ENCODE measurements around the gene TPM1. TPM values are rescaled to one million over a fixed set of nuclear protein-coding genes. Genes with fewer than 3 reads are reported as not detected.

TPM1 gene
- total and polyA plus RNA-seq, 2 of the 4 experiments (the other 2 are of a cell fraction) = 661 to 1,623 TPM

- no peak for DNase-seq
- Histone ChIP-seq H3K4ac (ENCODE audit: low read depth, low read length) (no peak overlapping the region), H2AFZ (replicated peaks; ENCODE audit: low read length, poor library complexity) (no peak overlapping the region), H4K8ac (ENCODE audit: low read depth in 2 of 2, low read length in 2 of 2) (no peak overlapping the region), H2BK120ac (ENCODE audit: low read depth, low read length) (no peak overlapping the region), H3K36me3 (ENCODE audit: control insufficient read depth, insufficient read depth, low read length) (no peaks in the 10 kb centered on the region), H3K9me1 (ENCODE audit: insufficient read depth, low read length) (peaks cover 8% of the 10 kb centered on the region), H3K23ac (ENCODE audit: low read depth, low read length) (no peak overlapping the region), H3K56ac (ENCODE audit: extremely low read depth, insufficient read depth, low read length) (no peak overlapping the region), H2AK5ac (ENCODE audit: low read depth, low read length) (no peak overlapping the region), H2BK15ac (ENCODE audit: low read depth, low read length) (no peak overlapping the region), H3K18ac (ENCODE audit: low read depth, low read length) (no peak overlapping the region), H2BK20ac (ENCODE audit: low read depth, low read length) (no peak overlapping the region), H2BK5ac (ENCODE audit: low read depth, low read length, poor library complexity, severe bottlenecking) (no peak overlapping the region), H3K9me3 (ENCODE audit: control insufficient read depth, insufficient read depth, low read length) (no peaks in the 10 kb centered on the region), H3K27ac (ENCODE audit: insufficient read depth, low read length) (no peak overlapping the region), H3K4me2 (ENCODE audit: low read depth, low read length) (no peak overlapping the region), H4K91ac (ENCODE audit: insufficient read depth, low read depth, low read length) (no peak overlapping the region), H3K79me1 (ENCODE audit: low read depth in 1 of 2, low read length in 2 of 2) (no peaks in the 10 kb centered on the region), H3K14ac (replicated peaks; ENCODE audit: low read depth, low read length) (no peak overlapping the region), H3K4me3 (ENCODE audit: insufficient read depth, low read depth, low read length) (no peak overlapping the region), H3K9ac (ENCODE audit: low read depth, low read length) (no peak overlapping the region), H3K4me1 (ENCODE audit: control insufficient read depth, insufficient read depth, low read length) (no peaks in the 10 kb centered on the region), H4K20me1 (ENCODE audit: insufficient read depth, low read length) (no peaks in the 10 kb centered on the region), H3K27me3 (ENCODE audit: control insufficient read depth, insufficient read depth, low read length) (no peaks in the 10 kb centered on the region), H4K5ac (ENCODE audit: low read depth, low read length) (no peak overlapping the region), H2AK9ac (replicated peaks; ENCODE audit: low read depth, low read length, poor library complexity) (no peak overlapping the region)
- intact Hi-C loops (cut with micrococcal nuclease) (no loop called here), in situ Hi-C loops (cut with MboI; ENCODE audit: low sequenced_read_pairs) (no loop called here), dilution Hi-C loops (cut with HindIII; ENCODE audit: low sequenced_read_pairs, unreplicated experiment) (no loop called here)
- WGBS, 2 experiments (ENCODE audit: extremely low coverage in 2 of 2, insufficient read length in 1 of 2) = 88% methylated on average over 8 of the region's 12 CpGs; no CpG with 5 or more reads in 1 of the 2 experiments
- no peak for TF ChIP-seq MAZ (IDR thresholded peaks at IDR 0.05; ENCODE audit: borderline replicate concordance, low read depth, low read length)
- no peak for TF ChIP-seq NFE2L2 (IDR thresholded peaks at IDR 0.05; ENCODE audit: low read depth, low read length)
- no peak for TF ChIP-seq CEBPB (IDR thresholded peaks at IDR 0.05; ENCODE audit: low read depth, low read length)
- TF ChIP-seq RCOR1 (IDR thresholded peaks at IDR 0.05; ENCODE audit: insufficient replicate concordance, low read length) = no peak
- TF ChIP-seq CHD1 (IDR thresholded peaks at IDR 0.05; ENCODE audit: low read depth, low read length) = no peak
- no peak for TF ChIP-seq USF2 (IDR thresholded peaks at IDR 0.05; ENCODE audit: low read depth, low read length)
- no peak for TF ChIP-seq RFX5 (IDR thresholded peaks at IDR 0.05; ENCODE audit: low read depth, low read length)
- TF ChIP-seq, protein P1, sequence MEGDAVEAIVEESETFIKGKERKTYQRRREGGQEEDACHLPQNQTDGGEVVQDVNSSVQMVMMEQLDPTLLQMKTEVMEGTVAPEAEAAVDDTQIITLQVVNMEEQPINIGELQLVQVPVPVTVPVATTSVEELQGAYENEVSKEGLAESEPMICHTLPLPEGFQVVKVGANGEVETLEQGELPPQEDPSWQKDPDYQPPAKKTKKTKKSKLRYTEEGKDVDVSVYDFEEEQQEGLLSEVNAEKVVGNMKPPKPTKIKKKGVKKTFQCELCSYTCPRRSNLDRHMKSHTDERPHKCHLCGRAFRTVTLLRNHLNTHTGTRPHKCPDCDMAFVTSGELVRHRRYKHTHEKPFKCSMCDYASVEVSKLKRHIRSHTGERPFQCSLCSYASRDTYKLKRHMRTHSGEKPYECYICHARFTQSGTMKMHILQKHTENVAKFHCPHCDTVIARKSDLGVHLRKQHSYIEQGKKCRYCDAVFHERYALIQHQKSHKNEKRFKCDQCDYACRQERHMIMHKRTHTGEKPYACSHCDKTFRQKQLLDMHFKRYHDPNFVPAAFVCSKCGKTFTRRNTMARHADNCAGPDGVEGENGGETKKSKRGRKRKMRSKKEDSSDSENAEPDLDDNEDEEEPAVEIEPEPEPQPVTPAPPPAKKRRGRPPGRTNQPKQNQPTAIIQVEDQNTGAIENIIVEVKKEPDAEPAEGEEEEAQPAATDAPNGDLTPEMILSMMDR (conservative IDR thresholded peaks at IDR 0.05; ENCODE audit: low read depth, low read length) = no peak
- no peak for TF ChIP-seq BHLHE40 (IDR thresholded peaks at IDR 0.05; ENCODE audit: low read depth, low read length)
- no peak for TF ChIP-seq RAD21 (IDR thresholded peaks at IDR 0.05; ENCODE audit: low read length)
- TF ChIP-seq MXI1 (IDR thresholded peaks at IDR 0.05; ENCODE audit: borderline replicate concordance, low read depth, low read length) = no peak
- TF ChIP-seq POLR2A (IDR thresholded peaks at IDR 0.05; ENCODE audit: low read depth, low read length) = no peak
- no peak for TF ChIP-seq MAFK (IDR thresholded peaks at IDR 0.05; ENCODE audit: low read depth, low read length)
- BruUV-seq (replicated peaks) = no TSS peak
- ChIA-PET POLR2A (ENCODE audit: unreplicated experiment) (no interaction called here), CTCF (no interaction called here)
- ATAC-seq (ENCODE audit: low read depth) = no peak
Measured at GRCh38 chr15:62999923-63000561, 42.5 kb upstream of the TPM1 start.
